SK-N-SH (cell line): Measurements from ENCODE around the gene SLC5A11.

Experiments
- EZH2phosphoT487 ChIP-seq: fragments of 200-600 bp; sonication (generic); IDR thresholded peaks from 2 replicates; pipeline ENCODE4 v1.6.1; 2017; ENCODE audit warnings: low read depth, mixed run types, mild to moderate bottlenecking, antibody characterized with exemption, moderate library complexity, borderline replicate concordance
- MXI1 ChIP-seq: IDR thresholded peaks from 2 replicates; pipeline ENCODE4 v1.6.1; 2012; ENCODE audit warnings: mild to moderate bottlenecking, low read depth, low read length, improper control_type of control experiment
- NRF1 ChIP-seq: IDR thresholded peaks from 2 replicates; pipeline ENCODE4 v1.6.1; 2012; ENCODE audit warnings: low read depth, mild to moderate bottlenecking, low read length
- USF2 ChIP-seq: fragments of 150-350 bp; IDR thresholded peaks from 2 replicates; pipeline ENCODE4 v1.6.1; 2017; ENCODE audit warnings: antibody characterized with exemption, low read length, low read depth, borderline replicate concordance
- TF ChIP-seq, protein P1 (sequence below): fragments of 200-600 bp; sonication (generic); IDR thresholded peaks from 2 replicates; pipeline ENCODE4 v1.6.1; 2017; ENCODE audit warnings: antibody characterized with exemption, mild to moderate bottlenecking, moderate library complexity
- TF ChIP-seq, protein P2 (sequence below): IDR thresholded peaks from 2 replicates; pipeline ENCODE4 v1.4.0; 2012; ENCODE audit warnings: low read depth, borderline replicate concordance

- TF ChIP-seq, protein P1, sequence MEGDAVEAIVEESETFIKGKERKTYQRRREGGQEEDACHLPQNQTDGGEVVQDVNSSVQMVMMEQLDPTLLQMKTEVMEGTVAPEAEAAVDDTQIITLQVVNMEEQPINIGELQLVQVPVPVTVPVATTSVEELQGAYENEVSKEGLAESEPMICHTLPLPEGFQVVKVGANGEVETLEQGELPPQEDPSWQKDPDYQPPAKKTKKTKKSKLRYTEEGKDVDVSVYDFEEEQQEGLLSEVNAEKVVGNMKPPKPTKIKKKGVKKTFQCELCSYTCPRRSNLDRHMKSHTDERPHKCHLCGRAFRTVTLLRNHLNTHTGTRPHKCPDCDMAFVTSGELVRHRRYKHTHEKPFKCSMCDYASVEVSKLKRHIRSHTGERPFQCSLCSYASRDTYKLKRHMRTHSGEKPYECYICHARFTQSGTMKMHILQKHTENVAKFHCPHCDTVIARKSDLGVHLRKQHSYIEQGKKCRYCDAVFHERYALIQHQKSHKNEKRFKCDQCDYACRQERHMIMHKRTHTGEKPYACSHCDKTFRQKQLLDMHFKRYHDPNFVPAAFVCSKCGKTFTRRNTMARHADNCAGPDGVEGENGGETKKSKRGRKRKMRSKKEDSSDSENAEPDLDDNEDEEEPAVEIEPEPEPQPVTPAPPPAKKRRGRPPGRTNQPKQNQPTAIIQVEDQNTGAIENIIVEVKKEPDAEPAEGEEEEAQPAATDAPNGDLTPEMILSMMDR: no peak
- TF ChIP-seq MXI1: no peak
- TF ChIP-seq EZH2phosphoT487: no peak
- TF ChIP-seq NRF1: no peak
- TF ChIP-seq USF2: no peak
- TF ChIP-seq, protein P2, sequence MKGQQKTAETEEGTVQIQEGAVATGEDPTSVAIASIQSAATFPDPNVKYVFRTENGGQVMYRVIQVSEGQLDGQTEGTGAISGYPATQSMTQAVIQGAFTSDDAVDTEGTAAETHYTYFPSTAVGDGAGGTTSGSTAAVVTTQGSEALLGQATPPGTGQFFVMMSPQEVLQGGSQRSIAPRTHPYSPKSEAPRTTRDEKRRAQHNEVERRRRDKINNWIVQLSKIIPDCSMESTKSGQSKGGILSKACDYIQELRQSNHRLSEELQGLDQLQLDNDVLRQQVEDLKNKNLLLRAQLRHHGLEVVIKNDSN: no peak
Measured at GRCh38 chr16:24900230-24900629, 54.5 kb downstream of the SLC5A11 start.
